Ishikawa (cell line): ENCODE data around the gene OR4D11.

ENCODE experiments used
- CEBPB ChIP-seq: IDR thresholded peaks from 2 replicates; pipeline ENCODE4 v1.6.1; 2012
- CREB1 ChIP-seq: IDR thresholded peaks from 2 replicates; pipeline ENCODE4 v1.6.1; 2012; ENCODE audit warnings: low read depth
- EGR1 ChIP-seq: IDR thresholded peaks from 2 replicates; pipeline ENCODE4 v1.6.1; 2012
- EP300 ChIP-seq: IDR thresholded peaks from 2 replicates; pipeline ENCODE4 v1.6.1; 2012; ENCODE audit warnings: borderline replicate concordance
- FOXM1 ChIP-seq: IDR thresholded peaks from 2 replicates; pipeline ENCODE4 v1.6.1; 2012; ENCODE audit warnings: low read depth, borderline replicate concordance
- MAX ChIP-seq: IDR thresholded peaks from 2 replicates; pipeline ENCODE4 v1.6.1; 2012
- NFIC ChIP-seq: IDR thresholded peaks from 2 replicates; pipeline ENCODE4 v1.6.1; 2012
- RAD21 ChIP-seq: IDR thresholded peaks from 2 replicates; pipeline ENCODE4 v1.6.1; 2012; ENCODE audit warnings: low read depth
- REST ChIP-seq: IDR thresholded peaks from 2 replicates; pipeline ENCODE4 v1.6.1; 2012; ENCODE audit warnings: low read depth, mild to moderate bottlenecking
- TAF1 ChIP-seq: IDR thresholded peaks from 2 replicates; pipeline ENCODE4 v1.6.1; 2012; ENCODE audit warnings: low read depth, mild to moderate bottlenecking
- TCF12 ChIP-seq: IDR thresholded peaks from 2 replicates; pipeline ENCODE4 v1.6.1; 2012; ENCODE audit warnings: low read depth
- TEAD4 ChIP-seq: IDR thresholded peaks from 2 replicates; pipeline ENCODE4 v1.6.1; 2012
- USF1 ChIP-seq: IDR thresholded peaks from 2 replicates; pipeline ENCODE4 v1.6.1; 2012
- YY1 ChIP-seq: IDR thresholded peaks from 2 replicates; pipeline ENCODE4 v1.6.1; 2012; ENCODE audit warnings: low read depth
- ZBTB7A ChIP-seq: IDR thresholded peaks from 2 replicates; pipeline ENCODE4 v1.6.1; 2012; ENCODE audit warnings: low read depth

The OR4D11 gene

GRCh38 chr11:59501931-59502330 lies 1.4 kb upstream of the OR4D11 start:
- TF ChIP-seq FOXM1 (no peak), RAD21 (no peak), TAF1 (no peak), CREB1 (no peak), MAX (no peak), TCF12 (no peak), ZBTB7A (no peak)

GRCh38 chr11:59510941-59511589 lies 7.7 kb downstream of the OR4D11 start, which contains the start of gene OR4D9:
OR4D9 (plus strand) TSS chr11:59511539; CDS start chr11:59514913, 3,374 bp downstream.
- TF ChIP-seq CEBPB (no peak), NFIC (no peak), USF1 (no peak), FOXM1 (no peak), YY1 (no peak), RAD21 (no peak), TCF12 (no peak), TAF1 (no peak), EGR1 (no peak), EP300 (no peak), REST (no peak), TEAD4 (no peak), CREB1 (no peak), ZBTB7A (no peak), MAX (no peak)

GRCh38 chr11:59511675-59512074 lies 8.3 kb downstream of the OR4D11 start:
- TF ChIP-seq ZBTB7A = no peak
- no peak for TF ChIP-seq FOXM1
- no peak for TF ChIP-seq TCF12
- TF ChIP-seq MAX = no peak
- TF ChIP-seq CEBPB = no peak
- TF ChIP-seq TEAD4 = no peak
- TF ChIP-seq CREB1 = no peak
- TF ChIP-seq TAF1 = no peak
- no peak for TF ChIP-seq EGR1
- no peak for TF ChIP-seq USF1
- TF ChIP-seq RAD21 = no peak
- no peak for TF ChIP-seq EP300
- no peak for TF ChIP-seq YY1
- no peak for TF ChIP-seq REST
- TF ChIP-seq NFIC = no peak

GRCh38 chr11:59520741-59521140 lies 17.4 kb downstream of the OR4D11 start:
- TF ChIP-seq CEBPB = no peak
- TF ChIP-seq EP300 = no peak
- no peak for TF ChIP-seq EGR1
- no peak for TF ChIP-seq RAD21
- no peak for TF ChIP-seq ZBTB7A

GRCh38 chr11:59523541-59523940 lies 20.2 kb downstream of the OR4D11 start:
- TF ChIP-seq YY1 = no peak

GRCh38 chr11:59528711-59529110 lies 25.3 kb downstream of the OR4D11 start:
- TF ChIP-seq RAD21 = no peak
- TF ChIP-seq CEBPB = no peak
- TF ChIP-seq MAX = no peak
- TF ChIP-seq TCF12 = no peak
- TF ChIP-seq CREB1 = no peak
- no peak for TF ChIP-seq USF1
- TF ChIP-seq ZBTB7A = no peak
- no peak for TF ChIP-seq YY1
- no peak for TF ChIP-seq NFIC
- no peak for TF ChIP-seq REST
- TF ChIP-seq FOXM1 = no peak
